Measurements from ENCODE around the gene RPL38.

RPL38 gene

DNA sequence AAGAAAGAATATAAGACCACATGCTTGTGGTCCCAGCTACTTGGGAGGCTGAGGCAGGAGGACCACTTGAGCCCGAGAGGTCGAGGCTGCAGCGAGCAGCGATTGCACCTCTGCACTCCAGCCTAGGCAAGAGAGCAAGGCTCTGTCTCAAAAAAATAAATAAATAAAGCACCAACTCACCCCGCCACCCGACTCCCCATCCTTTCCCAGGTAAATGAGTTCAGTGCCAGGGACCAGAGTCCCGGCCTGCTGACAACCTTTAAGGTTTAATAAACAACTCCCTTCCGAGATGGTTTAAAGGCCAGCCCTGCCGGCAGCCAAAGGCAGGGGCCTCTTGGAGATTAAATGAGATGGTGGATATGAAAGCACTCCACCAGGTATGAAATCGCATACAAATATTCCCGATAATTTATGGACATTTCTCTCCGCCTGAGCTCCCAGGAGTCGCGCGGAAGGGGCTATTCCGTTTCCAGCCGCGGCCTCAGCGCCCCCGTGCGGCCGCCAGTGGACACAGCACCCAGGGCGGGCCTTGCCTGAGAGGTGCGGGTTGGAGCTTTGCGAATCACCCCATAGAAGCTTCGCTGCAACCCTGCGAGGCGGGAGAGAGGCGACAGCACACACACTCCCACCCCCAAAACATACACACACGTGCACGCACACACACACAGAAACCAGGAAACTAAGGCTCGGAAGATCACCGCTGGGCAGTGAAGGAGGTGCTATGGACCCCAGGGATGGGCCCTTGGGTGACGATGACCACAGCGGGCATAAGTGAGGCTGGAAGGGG, 4.0 kb upstream of the RPL38 start:
- in situ Hi-C loops (cut with MboI; ENCODE audit: low sequenced_read_pairs, unreplicated experiment), result no loop called here
- TF ChIP-seq, protein P1, sequence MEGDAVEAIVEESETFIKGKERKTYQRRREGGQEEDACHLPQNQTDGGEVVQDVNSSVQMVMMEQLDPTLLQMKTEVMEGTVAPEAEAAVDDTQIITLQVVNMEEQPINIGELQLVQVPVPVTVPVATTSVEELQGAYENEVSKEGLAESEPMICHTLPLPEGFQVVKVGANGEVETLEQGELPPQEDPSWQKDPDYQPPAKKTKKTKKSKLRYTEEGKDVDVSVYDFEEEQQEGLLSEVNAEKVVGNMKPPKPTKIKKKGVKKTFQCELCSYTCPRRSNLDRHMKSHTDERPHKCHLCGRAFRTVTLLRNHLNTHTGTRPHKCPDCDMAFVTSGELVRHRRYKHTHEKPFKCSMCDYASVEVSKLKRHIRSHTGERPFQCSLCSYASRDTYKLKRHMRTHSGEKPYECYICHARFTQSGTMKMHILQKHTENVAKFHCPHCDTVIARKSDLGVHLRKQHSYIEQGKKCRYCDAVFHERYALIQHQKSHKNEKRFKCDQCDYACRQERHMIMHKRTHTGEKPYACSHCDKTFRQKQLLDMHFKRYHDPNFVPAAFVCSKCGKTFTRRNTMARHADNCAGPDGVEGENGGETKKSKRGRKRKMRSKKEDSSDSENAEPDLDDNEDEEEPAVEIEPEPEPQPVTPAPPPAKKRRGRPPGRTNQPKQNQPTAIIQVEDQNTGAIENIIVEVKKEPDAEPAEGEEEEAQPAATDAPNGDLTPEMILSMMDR (IDR thresholded peaks at IDR 0.05; ENCODE audit: borderline replicate concordance, control extremely low read depth, extremely low read depth, insufficient read depth, missing control alignments), result peak; percentile 93
- peak; percentile 85 for DNase-seq (ENCODE audit: low spot score)

DNA sequence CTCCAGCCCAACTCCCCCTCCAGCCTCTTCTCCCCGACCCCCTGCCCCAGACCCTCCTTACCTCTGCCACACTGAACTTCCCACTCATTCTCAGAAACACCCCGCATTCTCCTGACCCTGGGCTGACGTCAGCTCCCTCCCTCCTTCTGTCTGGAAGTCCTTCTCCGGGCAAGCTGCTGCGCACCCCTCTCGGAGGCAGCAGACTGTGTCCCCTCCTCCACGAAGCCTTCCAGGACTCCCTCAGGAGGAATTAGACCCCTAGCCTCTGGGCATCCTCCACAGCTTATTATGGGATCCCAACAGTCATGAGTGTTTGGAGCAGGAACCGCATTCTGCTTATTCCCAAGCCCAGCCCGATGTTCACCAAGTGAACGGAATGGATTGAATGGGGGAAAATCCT, 3.4 kb upstream of the RPL38 start:
- DNase-seq (ENCODE audit: low spot score), result no peak
- in situ Hi-C loops (cut with MboI; ENCODE audit: low sequenced_read_pairs, unreplicated experiment), result no loop called here
- TF ChIP-seq, protein P1 (IDR thresholded peaks at IDR 0.05; ENCODE audit: borderline replicate concordance, control extremely low read depth, extremely low read depth, insufficient read depth, missing control alignments), result no peak

DNA sequence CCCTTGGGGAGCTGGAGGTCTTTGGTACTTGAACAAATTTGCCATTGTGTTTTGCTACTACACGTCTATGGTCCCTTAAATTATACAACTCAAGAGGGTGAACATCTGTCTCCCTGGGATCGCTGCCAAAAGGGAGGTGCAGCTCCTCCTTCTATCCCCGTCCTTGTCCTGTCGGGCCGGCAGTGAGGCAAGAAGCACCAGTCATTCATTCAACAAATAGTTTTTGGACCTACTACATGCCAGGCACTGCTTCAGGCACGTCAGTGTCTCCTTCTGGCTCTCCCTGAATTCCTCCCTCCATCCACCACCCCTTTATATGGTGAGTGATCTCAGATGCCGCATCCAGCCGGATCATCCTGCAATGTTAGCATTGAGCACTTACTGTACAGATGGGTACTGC, 2.2 kb upstream of the RPL38 start:
- DNase-seq (ENCODE audit: low spot score), result no peak

DNA sequence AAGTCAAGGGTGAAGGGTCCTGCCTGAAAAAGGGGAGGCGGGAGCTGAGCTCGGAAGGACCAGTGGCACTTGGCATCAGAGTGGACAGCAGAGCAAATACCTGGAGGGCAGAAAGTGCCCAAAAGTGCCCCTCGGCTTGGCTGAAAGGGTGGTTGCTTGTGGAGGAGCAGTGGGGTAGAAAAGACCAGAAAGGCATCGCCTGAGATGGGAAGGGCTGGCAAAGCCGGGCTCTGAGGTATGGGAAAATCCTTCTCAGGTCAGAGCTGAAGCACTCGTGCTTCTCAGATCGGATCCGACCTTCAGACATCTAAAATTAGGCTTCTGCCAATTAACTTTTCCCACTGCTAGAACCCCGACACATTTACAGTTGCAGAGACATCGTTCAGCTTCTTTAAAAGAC, 1.5 kb upstream of the RPL38 start:
- DNase-seq (ENCODE audit: low spot score), result no peak
- TF ChIP-seq, protein P1 (IDR thresholded peaks at IDR 0.05; ENCODE audit: borderline replicate concordance, control extremely low read depth, extremely low read depth, insufficient read depth, missing control alignments), result no peak
- in situ Hi-C loops (cut with MboI; ENCODE audit: low sequenced_read_pairs, unreplicated experiment), result no loop called here

More for the DNA sequence above, 2.2 kb upstream of the RPL38 start:
- TF ChIP-seq, protein P1 (IDR thresholded peaks at IDR 0.05; ENCODE audit: borderline replicate concordance, control extremely low read depth, extremely low read depth, insufficient read depth, missing control alignments), result no peak
- in situ Hi-C loops (cut with MboI; ENCODE audit: low sequenced_read_pairs, unreplicated experiment), result no loop called here

DNA sequence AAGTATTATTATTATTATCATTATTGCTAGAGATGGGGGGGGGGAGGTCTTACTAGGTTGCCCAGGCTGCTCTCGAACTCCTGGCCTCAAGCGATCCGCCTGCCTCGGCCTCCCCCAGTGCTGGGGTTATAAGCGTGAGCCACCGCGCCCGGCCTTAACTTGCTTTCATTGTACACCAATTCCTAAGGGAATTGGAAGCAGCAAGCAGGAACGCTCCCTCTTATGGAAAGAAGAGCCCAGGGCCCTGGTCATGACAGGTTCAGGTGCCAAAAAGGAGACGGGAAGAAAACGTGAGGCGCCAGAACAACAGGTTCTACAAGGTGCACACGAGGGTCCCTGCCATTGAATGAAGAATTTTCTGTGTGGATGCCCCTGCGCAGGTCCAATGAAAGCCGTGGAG, 540 bp upstream of the RPL38 start:
- TF ChIP-seq, protein P1 (IDR thresholded peaks at IDR 0.05; ENCODE audit: borderline replicate concordance, control extremely low read depth, extremely low read depth, insufficient read depth, missing control alignments), result no peak
- in situ Hi-C loops (cut with MboI; ENCODE audit: low sequenced_read_pairs, unreplicated experiment), result no loop called here
- no peak for DNase-seq (ENCODE audit: low spot score)

DNA sequence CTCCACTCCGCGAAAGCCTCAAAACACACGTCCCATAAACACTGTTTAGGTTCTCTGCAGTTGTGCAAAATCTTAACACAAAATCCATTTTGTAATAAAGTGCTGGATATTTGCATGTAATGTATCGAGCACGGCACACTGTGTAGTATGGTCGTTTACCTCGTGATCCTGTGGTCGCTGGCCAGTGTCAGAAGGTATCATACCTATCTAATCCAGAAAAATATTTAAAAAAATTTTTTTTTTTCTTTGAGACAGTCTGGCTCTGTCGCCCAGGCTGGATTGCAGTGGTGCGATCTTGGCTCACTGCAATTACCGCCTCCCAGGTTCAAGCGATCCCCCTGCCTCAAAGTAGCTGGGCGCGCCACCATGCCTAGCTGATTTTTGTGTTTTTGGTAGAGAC, 996 bp downstream of the RPL38 start:
- DNase-seq (ENCODE audit: low spot score), result no peak
- in situ Hi-C loops (cut with MboI; ENCODE audit: low sequenced_read_pairs, unreplicated experiment), result no loop called here
- TF ChIP-seq, protein P1 (IDR thresholded peaks at IDR 0.05; ENCODE audit: borderline replicate concordance, control extremely low read depth, extremely low read depth, insufficient read depth, missing control alignments), result no peak

Measured in GM13976 (cell line).